Smooth muscle cell (in vitro differentiated cells): Measurements from ENCODE around the gene NDUFA11. TPM values are rescaled to one million over a fixed set of nuclear protein-coding genes. Genes with fewer than 3 reads are reported as not detected.

ENCODE experiments used
- DNase-seq: peaks from one replicate; lab custom pipeline; 2025; ENCODE audit not compliant: unreplicated experiment; lab: John Stamatoyannopoulos, UW
- H2AFZ ChIP-seq: fragments of 200-600 bp; sonication (generic); 2 replicates; pipeline ENCODE4 v1.6.0; 2016; ENCODE audit warnings: antibody characterized with exemption, low read depth, mild to moderate bottlenecking
- H3F3A ChIP-seq: fragments of 200-600 bp; sonication (generic); 2 replicates; pipeline ENCODE4 v1.6.0; 2017; ENCODE audit warnings: antibody characterized with exemption, low read depth
- H3K27ac ChIP-seq: fragments of 200-600 bp; sonication (generic); 2 replicates; pipeline ENCODE4 v1.5.1; 2016; ENCODE audit warnings: low read depth, mild to moderate bottlenecking
- H3K27me3 ChIP-seq: fragments of 200-600 bp; sonication (generic); 2 replicates; pipeline ENCODE4 v1.6.1; 2016; ENCODE audit warnings: low read depth, mild to moderate bottlenecking
- H3K36me3 ChIP-seq: fragments of 200-600 bp; sonication (generic); 2 replicates; pipeline ENCODE4 v1.5.1; 2016; ENCODE audit warnings: low read depth
- H3K4me1 ChIP-seq: fragments of 200-600 bp; sonication (generic); 2 replicates; pipeline ENCODE4 v1.5.1; 2016; ENCODE audit warnings: low read depth
- H3K4me2 ChIP-seq: fragments of 200-600 bp; sonication (generic); 2 replicates; pipeline ENCODE4 v1.6.0; 2016; ENCODE audit warnings: mild to moderate bottlenecking
- H3K4me3 ChIP-seq: fragments of 200-600 bp; sonication (generic); 2 replicates; pipeline ENCODE4 v1.5.1; 2016; ENCODE audit warnings: mild to moderate bottlenecking
- H3K79me2 ChIP-seq: fragments of 200-600 bp; sonication (generic); 2 replicates; pipeline ENCODE4 v1.6.0; 2016; ENCODE audit warnings: low read depth, mild to moderate bottlenecking
- H3K9ac ChIP-seq: fragments of 200-600 bp; sonication (generic); 2 replicates; pipeline ENCODE4 v1.6.0; 2016; ENCODE audit warnings: low read depth
- H3K9me3 ChIP-seq: fragments of 200-600 bp; sonication (generic); replicated peaks from 2 replicates; pipeline ENCODE4 v1.5.1; 2016; ENCODE audit warnings: low read depth
- H4K20me1 ChIP-seq: fragments of 200-600 bp; sonication (generic); 2 replicates; pipeline ENCODE4 v1.6.0; 2016; ENCODE audit warnings: low read depth
- CTCF ChIP-seq: fragments of 200-600 bp; sonication (generic); IDR thresholded peaks from 2 replicates; pipeline ENCODE4 v1.5.1; 2017; ENCODE audit warnings: borderline replicate concordance, mild to moderate bottlenecking, antibody characterized with exemption; ENCODE audit not compliant: insufficient read depth, poor library complexity, severe bottlenecking
- WGBS: methylation state at CpG from one replicate; pipeline ENCODE4 v1.1.7; 2016; ENCODE audit warnings: low lambda C conversion rate; 5-methylcytosine and 5-hydroxymethylcytosine counted together
- polyA plus RNA-seq: library from polyadenylated mRNA; unstranded; fragments of >200 nt; fragmentation: Nextera tagmentation; extraction: Ambion mirVana; gene quantifications from 2 replicates; pipeline ENCODE4 v1.2.1, GENCODE V29; 2016
- total RNA-seq: library from RNA; depleted of rRNA; stranded (reverse); fragments of >200 nt; gene quantifications from 2 replicates; pipeline ENCODE4 v1.2.3, GENCODE V29; 2014

The NDUFA11 gene
- total and polyA plus RNA-seq, 2 experiments from 2014 or later, result 169 to 493 TPM

- Histone ChIP-seq H3K4me1 (no peaks in the 10 kb centered on the region), H3K4me3 (no peak overlapping the region), H3K4me2 (no peak overlapping the region), H3K36me3 (no peaks in the 10 kb centered on the region), H3K9me3 (no peaks in the 10 kb centered on the region), H3K27me3 (no peaks in the 10 kb centered on the region), H3K9ac (no peak overlapping the region), H4K20me1 (no peaks in the 10 kb centered on the region), H3K79me2 (no peaks in the 10 kb centered on the region), H3K27ac (no peak overlapping the region), H3F3A (no peaks in the 10 kb centered on the region), H2AFZ (no peak overlapping the region)
- WGBS, result 98% methylated on average over 20 of the region's 20 CpGs
- no peak for TF ChIP-seq CTCF
- DNase-seq, result no peak
Observed at GRCh38 chr19:5918463-5919079, 15.0 kb upstream of the NDUFA11 start.

DNA sequence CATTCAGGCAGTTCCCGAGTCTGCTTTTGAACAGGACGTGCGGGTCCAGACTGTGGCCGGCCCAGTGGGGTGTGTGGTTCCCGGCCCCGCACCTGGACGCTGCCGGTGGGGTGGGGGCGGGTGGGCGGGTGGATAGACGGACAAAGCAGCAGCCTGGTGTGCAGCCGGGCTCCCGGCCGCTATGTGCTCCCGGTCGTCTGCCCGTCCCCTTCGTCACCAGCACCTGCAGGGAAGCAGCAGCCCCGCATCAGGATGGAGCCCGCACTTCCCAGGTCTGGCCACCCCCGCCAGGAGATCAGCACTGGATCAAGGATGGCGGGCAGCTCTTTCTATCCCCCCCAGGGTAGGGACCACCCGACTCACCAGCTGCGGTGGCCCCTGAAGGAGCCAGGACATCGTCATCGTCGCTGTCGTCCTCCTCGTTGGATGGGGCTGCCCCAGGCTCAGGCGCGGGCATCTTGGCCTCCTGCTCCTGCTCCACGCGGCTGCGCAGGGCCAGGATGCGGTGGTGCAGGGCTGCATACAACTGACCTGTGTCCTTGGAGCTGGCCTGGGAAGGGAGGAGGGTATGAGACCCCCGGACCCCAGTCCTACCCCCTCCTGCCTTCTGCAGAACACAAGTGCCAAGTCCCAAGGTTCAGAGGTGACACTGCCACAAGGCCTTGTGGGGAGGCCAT, 14.0 kb upstream of the NDUFA11 start:
- Histone ChIP-seq H3K4me2 (no peak overlapping the region), H3K27me3 (no peaks in the 10 kb centered on the region), H3K4me3 (no peak overlapping the region), H2AFZ (no peak overlapping the region), H3K9ac (no peak overlapping the region), H3K27ac (no peak overlapping the region), H3K79me2 (no peaks in the 10 kb centered on the region), H4K20me1 (no peaks in the 10 kb centered on the region), H3K36me3 (no peaks in the 10 kb centered on the region), H3K9me3 (no peaks in the 10 kb centered on the region), H3F3A (no peaks in the 10 kb centered on the region), H3K4me1 (no peaks in the 10 kb centered on the region)
- TF ChIP-seq CTCF, result no peak
- DNase-seq, result no peak
- WGBS, result 97% methylated on average over 31 of the region's 36 CpGs

- no peak for DNase-seq
- H3F3A ChIP-seq, result peaks cover 2% of the 10 kb centered on the region
- H3K27me3 ChIP-seq, result no peaks in the 10 kb centered on the region
- H2AFZ ChIP-seq, result no peak overlapping the region
- H3K9me3 ChIP-seq, result no peaks in the 10 kb centered on the region
- H3K4me2 ChIP-seq, result peak overlapping the region; percentile 43
- H3K36me3 ChIP-seq, result no peaks in the 10 kb centered on the region
- H3K4me1 ChIP-seq, result no peaks in the 10 kb centered on the region
- H3K27ac ChIP-seq, result no peak overlapping the region
- WGBS, result 64% methylated on average over 14 of the region's 14 CpGs
- TF ChIP-seq CTCF, result no peak
- H3K4me3 ChIP-seq, result no peak overlapping the region
- H4K20me1 ChIP-seq, result no peaks in the 10 kb centered on the region
- no peaks in the 10 kb centered on the region for H3K79me2 ChIP-seq
- no peak overlapping the region for H3K9ac ChIP-seq
Observed at GRCh38 chr19:5916181-5916708, 12.7 kb upstream of the NDUFA11 start.
